ENCODE measurements around the gene SLC47A1.

DNA sequence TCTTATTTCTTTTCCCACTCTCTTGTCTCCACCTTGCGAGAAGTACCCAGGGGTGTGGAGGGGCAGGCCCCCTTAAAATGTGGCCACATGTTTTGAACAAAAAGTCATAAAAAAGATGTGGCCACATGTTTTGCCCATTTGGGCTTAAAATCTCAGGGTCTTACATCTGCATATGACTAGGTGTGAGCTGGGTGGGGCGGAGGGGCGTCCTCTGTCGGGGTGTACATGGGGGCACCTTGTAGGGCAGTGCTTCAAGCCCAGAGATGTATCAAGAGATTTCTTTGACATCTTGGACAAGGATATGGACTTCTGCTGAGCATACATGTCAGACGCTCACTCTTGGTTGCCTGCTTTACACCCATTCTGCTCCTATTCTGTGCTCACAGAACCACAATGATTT is 13.0 kb upstream of the SLC47A1 start:
- TF ChIP-seq POLR2A (IDR thresholded peaks at IDR 0.05): no peak
- TF ChIP-seq, protein P1, sequence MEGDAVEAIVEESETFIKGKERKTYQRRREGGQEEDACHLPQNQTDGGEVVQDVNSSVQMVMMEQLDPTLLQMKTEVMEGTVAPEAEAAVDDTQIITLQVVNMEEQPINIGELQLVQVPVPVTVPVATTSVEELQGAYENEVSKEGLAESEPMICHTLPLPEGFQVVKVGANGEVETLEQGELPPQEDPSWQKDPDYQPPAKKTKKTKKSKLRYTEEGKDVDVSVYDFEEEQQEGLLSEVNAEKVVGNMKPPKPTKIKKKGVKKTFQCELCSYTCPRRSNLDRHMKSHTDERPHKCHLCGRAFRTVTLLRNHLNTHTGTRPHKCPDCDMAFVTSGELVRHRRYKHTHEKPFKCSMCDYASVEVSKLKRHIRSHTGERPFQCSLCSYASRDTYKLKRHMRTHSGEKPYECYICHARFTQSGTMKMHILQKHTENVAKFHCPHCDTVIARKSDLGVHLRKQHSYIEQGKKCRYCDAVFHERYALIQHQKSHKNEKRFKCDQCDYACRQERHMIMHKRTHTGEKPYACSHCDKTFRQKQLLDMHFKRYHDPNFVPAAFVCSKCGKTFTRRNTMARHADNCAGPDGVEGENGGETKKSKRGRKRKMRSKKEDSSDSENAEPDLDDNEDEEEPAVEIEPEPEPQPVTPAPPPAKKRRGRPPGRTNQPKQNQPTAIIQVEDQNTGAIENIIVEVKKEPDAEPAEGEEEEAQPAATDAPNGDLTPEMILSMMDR (IDR thresholded peaks at IDR 0.05): no peak
